ENCODE measurements around the gene KLHL42. TPM values are rescaled to one million over a fixed set of nuclear protein-coding genes. Genes with fewer than 3 reads are reported as not detected.

Gene KLHL42
- total RNA-seq, 2 experiments from 2014 or later = 12.8 to 13.2 TPM

- ChIA-PET POLR2A (no interaction called here), CTCF (no interaction called here)
- H3K27ac ChIP-seq (ENCODE audit: low read depth in 1 of 2, low read length in 2 of 2) = no peak overlapping the region
- Mint-ChIP-seq H3K4me1 (ENCODE audit: low read depth) (peaks cover 29% of the 10 kb centered on the region), H3K4me3 (peak overlapping the region; percentile 77), H3K9me3 (no peaks in the 10 kb centered on the region), H3K36me3 (ENCODE audit: low read depth) (peaks cover 11% of the 10 kb centered on the region), H3K27ac (peak overlapping the region; percentile 39), H3K27me3 (no peaks in the 10 kb centered on the region)
- intact Hi-C loops (cut with DNase I, micrococcal nuclease) = no loop called here
- H3K27me3 ChIP-seq (ENCODE audit: control insufficient read depth in 1 of 2, insufficient read depth in 2 of 2, low read length in 2 of 2) = no peaks in the 10 kb centered on the region
- H3K36me3 ChIP-seq (ENCODE audit: insufficient read depth, low read length) = no peaks in the 10 kb centered on the region
- TF ChIP-seq CTCF (IDR thresholded peaks at IDR 0.05) = no peak
- ATAC-seq (ENCODE audit: poor library complexity) = no peak
- H3K4me1 ChIP-seq (ENCODE audit: insufficient read depth, low read length) = peaks cover 25% of the 10 kb centered on the region
- H3K4me3 ChIP-seq (ENCODE audit: low read length) = no peak overlapping the region
- no peak for DNase-seq
- no peaks in the 10 kb centered on the region for H3K9me3 ChIP-seq (ENCODE audit: control insufficient read depth in 1 of 2, insufficient read depth in 1 of 2, low read length in 2 of 2)
Observed at GRCh38 chr12:27778206-27778605, 1.8 kb upstream of the KLHL42 start.

GRCh38 chr12:27779416-27779919, 565 bp upstream of the KLHL42 start:
- Mint-ChIP-seq H3K27ac (peak overlapping the region; percentile 80), H3K9me3 (no peaks in the 10 kb centered on the region), H3K36me3 (ENCODE audit: low read depth) (peaks cover 11% of the 10 kb centered on the region), H3K4me1 (ENCODE audit: low read depth) (peaks cover 34% of the 10 kb centered on the region), H3K4me3 (peak overlapping the region; percentile 90), H3K27me3 (no peaks in the 10 kb centered on the region)
- no peaks in the 10 kb centered on the region for H3K27me3 ChIP-seq (ENCODE audit: control insufficient read depth in 1 of 2, insufficient read depth in 2 of 2, low read length in 2 of 2)
- CTCF ChIA-PET = interaction anchor here (1.4 to 2.2 kb wide), 2 partner anchors 9 to 42 kb away, joined by 3 to 9 read pairs; no protein-coding TSS in a partner anchor
- H3K36me3 ChIP-seq (ENCODE audit: insufficient read depth, low read length) = no peaks in the 10 kb centered on the region
- intact Hi-C loops (cut with DNase I, micrococcal nuclease) = no loop called here
- DNase-seq (peak in 8 of 14 experiments; percentile 0 to 39 (median 12)), ATAC-seq (ENCODE audit: poor library complexity) (peak; percentile 35)
- H3K9me3 ChIP-seq (ENCODE audit: control insufficient read depth in 1 of 2, insufficient read depth in 1 of 2, low read length in 2 of 2) = no peaks in the 10 kb centered on the region
- no peak overlapping the region for H3K27ac ChIP-seq (ENCODE audit: low read depth in 1 of 2, low read length in 2 of 2)
- POLR2A ChIA-PET = interaction anchor here (0.7 to 2.3 kb wide), 12 partner anchors 9 to 1601 kb away, joined by 3 to 17 read pairs (median 6); partner anchors contain the start of genes CCDC91, ERGIC2 and MRPS35
- peaks cover 25% of the 10 kb centered on the region for H3K4me1 ChIP-seq (ENCODE audit: insufficient read depth, low read length)
- TF ChIP-seq CTCF (IDR thresholded peaks at IDR 0.05) = no peak
- peak overlapping the region; percentile 80 for H3K4me3 ChIP-seq (ENCODE audit: low read length)

GRCh38 chr12:27780612-27781408, 777 bp downstream of the KLHL42 start:
- ChIA-PET CTCF (interaction anchor here (2.2 kb wide), 1 partner anchor 40 kb away, joined by 9 read pairs; no protein-coding TSS in a partner anchor), POLR2A (interaction anchor here (0.6 to 2.3 kb wide), 17 partner anchors 7 to 1600 kb away, joined by 3 to 17 read pairs (median 4); partner anchors contain the start of genes CCDC91, ERGIC2 and MRPS35)
- no peak for TF ChIP-seq CTCF (IDR thresholded peaks at IDR 0.05)
- DNase-seq (peak in 13 of 14 experiments; percentile 4 to 56 (median 27)), ATAC-seq (ENCODE audit: poor library complexity) (peak; percentile 42)
- Histone ChIP-seq H3K27me3 (ENCODE audit: control insufficient read depth in 1 of 2, insufficient read depth in 2 of 2, low read length in 2 of 2) (no peaks in the 10 kb centered on the region), H3K4me3 (ENCODE audit: low read length) (peak overlapping the region; percentile 80), H3K27ac (ENCODE audit: low read depth in 1 of 2, low read length in 2 of 2) (peak overlapping the region in 1 of 2 donors; percentile 22), H3K36me3 (ENCODE audit: insufficient read depth, low read length) (no peaks in the 10 kb centered on the region), H3K9me3 (ENCODE audit: control insufficient read depth in 1 of 2, insufficient read depth in 1 of 2, low read length in 2 of 2) (no peaks in the 10 kb centered on the region), H3K4me1 (ENCODE audit: insufficient read depth, low read length) (peaks cover 32% of the 10 kb centered on the region)
- intact Hi-C loops (cut with DNase I, micrococcal nuclease) = loop anchor here in 1 of 2 experiments (2.0 to 5.0 kb wide), 2 partner anchors 69 to 252 kb away; partner anchors contain the start of gene MRPS35
- Mint-ChIP-seq H3K9me3 (no peaks in the 10 kb centered on the region), H3K36me3 (ENCODE audit: low read depth) (peaks cover 13% of the 10 kb centered on the region), H3K4me3 (peak overlapping the region; percentile 87), H3K4me1 (ENCODE audit: low read depth) (peaks cover 46% of the 10 kb centered on the region), H3K27me3 (no peaks in the 10 kb centered on the region), H3K27ac (peak overlapping the region; percentile 72)
